ENCODE results near the gene GGT7. TPM values are rescaled to one million over a fixed set of nuclear protein-coding genes. Genes with fewer than 3 reads are reported as not detected.
"Not testable (repeated sequence)": the region's sequence is repeated elsewhere in the genome, so short reads cannot be mapped to it uniquely, and the experiment has no call there.

Gene GGT7
- total RNA-seq, 1 experiment from 2014 or later: 0.26 TPM

DNA sequence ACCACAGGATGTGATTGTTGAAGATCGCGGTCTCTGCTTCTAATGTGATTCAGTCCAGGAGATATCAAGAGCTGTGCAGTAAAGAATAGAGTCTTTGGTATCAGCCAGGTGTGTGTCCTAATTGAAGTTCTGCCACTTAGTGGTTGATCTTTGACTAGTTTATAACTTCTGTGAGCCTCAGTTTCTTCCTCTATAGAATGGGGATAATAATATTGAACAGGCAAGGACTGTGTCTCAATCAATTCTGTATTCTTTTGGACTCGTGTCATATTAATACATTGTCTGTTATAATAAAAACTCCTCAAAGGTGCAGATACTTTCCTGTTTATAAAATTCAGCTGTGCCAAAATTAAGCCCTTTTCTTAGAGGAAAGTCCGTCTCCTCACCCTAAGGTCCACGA lies 24.1 kb downstream of the GGT7 start:
- no peak for DNase-seq (ENCODE audit: low spot score)

DNA sequence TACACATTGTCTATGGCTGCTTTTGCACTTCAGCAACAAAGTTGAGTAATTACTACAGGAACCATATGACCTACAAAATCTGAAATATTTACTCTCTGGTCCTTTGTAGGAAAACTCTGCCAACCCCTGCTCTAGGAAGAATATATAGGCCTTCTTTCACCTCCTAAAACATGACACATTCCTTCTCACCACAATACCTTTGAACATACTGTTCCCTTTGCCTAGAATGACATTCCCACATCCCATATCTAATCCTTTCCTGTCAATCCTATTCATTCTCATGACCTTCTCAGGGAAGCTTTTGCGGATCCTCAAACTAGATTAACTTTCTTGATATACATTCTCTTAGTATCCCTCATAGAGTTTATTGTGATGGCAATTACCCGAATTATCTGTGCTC lies 29.2 kb downstream of the GGT7 start:
- no peak for DNase-seq (ENCODE audit: low spot score)

DNA sequence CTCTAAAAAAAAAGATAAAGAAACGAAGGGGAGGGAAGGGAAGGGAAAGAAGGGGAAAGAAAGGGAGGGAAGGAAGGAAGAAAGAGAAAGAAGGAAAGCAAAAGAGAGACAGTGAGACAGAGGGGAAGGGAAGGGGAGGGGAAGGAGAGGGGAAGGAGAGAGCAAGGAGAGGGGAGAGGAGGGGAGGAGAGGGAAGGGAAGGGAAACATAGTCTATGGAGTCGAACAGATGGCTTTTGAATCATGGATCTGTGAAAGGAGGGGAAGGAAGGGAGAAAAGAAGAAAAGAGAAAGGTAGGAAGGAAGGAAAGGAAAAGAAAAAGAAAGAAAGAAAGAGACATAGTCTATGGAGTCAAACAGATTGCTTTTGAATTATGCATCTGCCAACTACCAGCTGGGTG lies 30.5 kb downstream of the GGT7 start:
- no peak for DNase-seq (ENCODE audit: low spot score)

DNA sequence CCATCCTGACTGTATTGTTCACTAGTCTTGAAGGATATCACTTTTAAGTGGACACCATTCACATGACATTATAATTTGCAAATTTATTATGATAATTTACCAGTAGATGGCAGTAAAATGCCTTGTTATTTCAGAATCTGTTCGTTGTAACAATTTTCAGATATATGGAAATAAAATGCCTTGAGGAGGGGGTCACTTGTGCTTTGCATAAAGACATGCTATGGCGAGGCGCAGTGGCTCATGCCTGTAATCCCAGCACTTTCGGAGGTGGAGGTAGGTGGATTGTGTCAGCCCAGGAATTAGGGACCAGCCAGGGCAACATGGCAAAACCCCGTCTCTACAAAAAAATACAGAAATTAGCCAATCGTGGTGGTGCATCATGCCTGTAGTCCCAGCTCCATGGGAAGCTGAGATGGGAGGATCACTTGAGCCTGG lies 38.2 kb downstream of the GGT7 start:
- peak; percentile 29 for DNase-seq (ENCODE audit: low spot score)

DNA sequence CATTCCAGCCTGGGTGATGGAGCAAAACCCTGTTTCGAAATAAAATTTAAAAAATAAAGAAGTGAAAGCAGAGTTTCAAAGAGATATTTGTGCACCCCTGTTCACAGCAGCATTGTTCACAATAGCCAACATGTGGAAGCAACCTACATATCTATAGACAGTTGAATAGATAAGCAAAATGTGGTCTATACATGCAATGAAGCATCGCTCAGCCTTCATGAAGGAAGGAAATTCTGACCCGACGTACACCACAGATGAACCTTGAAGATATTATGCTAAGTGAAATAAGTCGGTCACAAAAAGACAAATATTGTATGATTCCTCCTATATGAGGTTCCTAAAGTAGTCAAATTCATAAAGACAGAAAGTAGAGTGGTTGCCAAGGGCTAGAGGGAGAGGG lies 40.7 kb downstream of the GGT7 start:
- no peak for DNase-seq (ENCODE audit: low spot score)

DNA sequence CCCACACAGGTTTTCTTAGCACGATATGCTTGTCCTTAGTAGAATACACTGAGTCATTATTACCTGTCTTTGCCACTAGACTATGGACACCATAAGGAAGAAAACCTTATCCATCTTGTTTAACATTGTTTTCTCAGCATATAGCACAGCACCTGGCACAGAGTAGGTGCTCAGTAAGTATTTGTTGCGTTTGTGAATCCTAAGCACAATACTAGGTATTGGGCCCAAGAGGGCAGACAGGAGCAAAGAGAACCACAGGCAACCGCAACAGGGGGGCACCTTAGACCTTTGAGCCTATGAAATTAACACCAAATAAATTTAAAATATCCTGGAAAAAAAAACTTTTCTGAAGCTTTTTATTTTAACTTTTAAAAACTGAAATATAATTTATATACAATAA lies 43.5 kb downstream of the GGT7 start:
- DNase-seq (ENCODE audit: low spot score): no peak

DNA sequence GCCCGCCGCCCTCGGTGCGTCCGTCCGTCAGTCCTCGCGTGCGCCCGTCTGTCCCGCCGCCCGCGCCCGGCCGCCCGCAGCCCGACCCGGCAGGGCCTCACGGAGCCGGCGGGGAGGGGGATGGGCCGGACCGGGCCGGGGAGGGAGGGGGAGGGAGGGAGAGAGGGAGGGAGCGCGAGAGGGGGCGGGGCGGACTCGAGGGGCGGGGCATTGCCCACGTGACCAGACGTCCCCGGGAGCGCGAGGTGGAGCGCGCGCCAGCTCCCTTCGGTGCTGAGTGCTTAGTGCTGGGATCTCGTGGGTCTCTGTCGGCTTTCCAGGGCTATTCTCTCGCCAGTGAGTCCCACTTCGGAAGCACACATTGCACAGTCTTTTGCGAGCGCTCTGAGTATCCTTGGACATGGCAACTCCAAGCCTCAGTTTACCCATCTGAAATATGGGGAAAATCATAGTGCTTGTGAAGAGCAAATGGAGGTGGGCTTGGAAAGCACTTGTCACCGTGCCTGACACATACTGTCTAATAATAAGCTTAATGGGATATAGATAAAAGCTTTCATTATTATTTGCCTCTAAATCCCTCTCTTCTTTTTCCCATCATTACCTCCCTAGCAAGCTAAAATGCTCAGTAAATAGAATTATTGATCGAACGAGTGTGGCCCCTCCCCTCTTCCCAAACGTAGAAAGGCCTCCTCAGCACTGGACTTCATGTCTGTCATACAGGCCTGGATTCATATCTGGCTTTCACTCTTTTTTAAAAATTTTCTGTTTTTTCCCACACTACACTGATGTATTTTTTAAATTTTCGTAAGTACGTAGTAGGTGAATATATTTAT lies 46.9 kb downstream of the GGT7 start, which contains the start of gene NCOA6:
Gene NCOA6 (minus strand): TSS at position 122 of the 833 bp plus-strand sequence. CDS start 43,296 bp downstream, outside the sequence.
- peak; percentile 76 for DNase-seq (ENCODE audit: low spot score)

DNA sequence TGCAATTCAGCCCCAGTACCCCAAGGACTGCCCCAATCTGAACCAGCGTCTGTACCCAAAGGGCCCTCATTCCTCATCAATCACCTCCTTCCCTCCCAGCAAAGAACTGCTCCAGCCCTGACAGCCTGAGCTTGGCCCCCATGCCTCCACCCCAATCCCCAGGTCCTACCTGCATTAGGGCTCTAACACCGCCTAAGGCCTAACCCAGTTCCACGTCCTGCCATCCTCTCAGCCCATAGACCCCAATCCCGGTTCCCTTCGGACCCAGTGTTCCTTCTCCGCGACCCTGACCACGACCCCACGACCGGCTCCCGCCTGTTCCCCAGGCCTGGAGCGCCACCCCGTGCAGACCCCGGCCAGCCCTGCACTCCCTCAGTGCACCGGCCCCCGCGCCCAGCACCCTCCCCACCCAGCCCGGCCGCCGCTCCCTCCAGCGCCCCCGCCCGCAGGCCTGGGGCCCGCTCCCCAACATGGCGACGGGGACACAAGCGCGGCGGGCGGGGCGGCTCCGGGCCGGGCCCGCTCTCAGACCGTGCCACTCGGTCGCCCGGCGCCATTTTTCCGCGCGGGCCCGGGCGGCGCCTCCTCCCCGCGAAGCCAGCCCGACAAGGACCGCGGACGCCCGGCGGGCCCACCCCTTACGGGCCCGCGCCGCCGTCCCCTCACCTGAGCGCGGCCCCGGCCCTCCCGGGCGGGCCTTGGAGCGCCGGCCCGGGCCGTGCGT lies 47.7 kb downstream of the GGT7 start:
- DNase-seq (ENCODE audit: low spot score): no peak

DNA sequence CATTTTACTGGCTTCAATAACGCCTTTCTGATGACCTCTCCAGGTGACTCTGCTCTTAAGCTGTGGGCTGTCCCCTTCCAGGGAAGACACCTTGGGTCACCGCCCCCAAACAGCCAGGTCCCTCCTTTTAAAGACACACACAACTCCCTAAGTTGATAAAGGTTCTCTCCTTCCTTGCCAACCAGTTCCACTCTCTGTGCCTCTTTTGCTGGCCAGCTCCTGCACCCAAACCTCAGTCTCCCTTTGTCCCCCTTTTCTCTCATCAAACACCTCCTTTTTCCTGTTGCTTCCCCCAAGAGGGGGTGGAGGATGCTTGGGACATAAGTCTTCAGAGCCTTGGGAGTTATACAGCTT lies 48.2 kb downstream of the GGT7 start:
- peak; percentile 71 for DNase-seq (ENCODE audit: low spot score)

DNA sequence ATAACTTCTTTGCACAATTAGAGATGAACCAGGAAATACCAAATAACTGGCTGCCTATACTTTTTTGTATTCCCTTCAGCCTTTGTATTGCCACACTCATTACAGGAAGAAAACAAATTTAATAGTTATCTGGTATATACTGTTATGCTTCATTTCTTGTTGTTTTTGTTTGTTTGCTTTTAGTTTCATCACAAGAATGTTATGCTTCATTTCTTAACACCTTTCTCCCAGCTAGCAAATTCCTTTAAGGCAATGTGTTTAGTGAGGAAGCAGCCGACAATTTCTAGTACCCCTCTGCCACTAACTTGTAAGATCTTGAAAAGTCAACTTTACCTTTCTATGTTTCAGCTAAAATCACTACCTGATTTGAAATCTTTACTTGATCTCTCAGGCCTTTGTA lies 48.6 kb downstream of the GGT7 start:
- DNase-seq (ENCODE audit: low spot score): no peak

DNA sequence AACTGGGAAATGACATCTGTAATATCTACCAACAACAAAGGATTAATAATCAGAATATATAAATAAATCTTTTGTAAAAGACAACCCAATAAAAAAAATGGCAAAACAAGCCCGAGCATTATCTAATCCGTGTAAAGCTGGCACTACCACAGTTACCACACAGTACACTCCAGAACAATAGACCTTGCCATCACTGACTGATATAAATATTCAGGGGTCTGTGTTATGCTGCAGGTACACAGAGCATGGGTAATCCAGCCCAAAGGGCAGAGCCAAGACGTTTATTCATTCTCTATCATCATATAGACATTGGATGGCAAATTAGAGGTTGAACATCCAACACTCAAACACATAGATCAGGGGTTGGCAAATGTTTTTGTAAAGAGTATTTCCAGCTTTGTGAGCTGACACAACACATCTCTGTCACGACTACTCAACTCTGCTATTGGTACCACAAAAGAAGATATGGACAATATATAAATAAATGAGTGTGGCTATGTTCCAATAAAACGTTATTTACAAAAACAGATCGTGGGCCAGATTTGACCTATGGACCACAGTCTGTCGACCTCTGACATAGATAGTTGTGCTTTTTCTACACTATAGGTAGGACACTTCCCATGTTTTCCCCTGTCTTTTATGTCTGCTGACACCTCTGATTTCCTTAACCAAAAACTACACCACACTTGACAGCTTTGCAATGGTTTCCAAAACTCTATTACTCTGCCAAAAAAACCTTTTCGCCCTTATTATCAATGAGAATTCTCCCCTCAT lies 51.7 kb downstream of the GGT7 start:
- DNase-seq (ENCODE audit: low spot score): no peak

DNA sequence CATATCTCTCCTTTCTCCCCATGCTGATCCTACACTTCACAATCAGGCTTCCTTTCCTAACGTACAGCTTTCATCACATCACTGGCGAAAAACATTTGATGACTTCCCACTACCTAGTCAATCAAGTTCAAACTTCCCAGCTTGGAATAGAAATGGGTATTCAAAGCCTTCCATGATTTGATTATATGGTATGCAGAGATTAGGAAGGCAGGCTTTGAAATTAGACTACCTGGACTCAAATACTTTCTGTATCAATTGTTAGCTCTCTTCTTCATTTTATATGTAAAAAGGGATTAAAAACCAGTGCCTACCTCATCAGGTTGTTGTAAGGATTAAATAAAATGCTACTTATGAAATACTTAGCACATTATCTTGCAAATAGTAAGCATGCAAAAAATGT lies 54.9 kb downstream of the GGT7 start:
- DNase-seq (ENCODE audit: low spot score): no peak

DNA sequence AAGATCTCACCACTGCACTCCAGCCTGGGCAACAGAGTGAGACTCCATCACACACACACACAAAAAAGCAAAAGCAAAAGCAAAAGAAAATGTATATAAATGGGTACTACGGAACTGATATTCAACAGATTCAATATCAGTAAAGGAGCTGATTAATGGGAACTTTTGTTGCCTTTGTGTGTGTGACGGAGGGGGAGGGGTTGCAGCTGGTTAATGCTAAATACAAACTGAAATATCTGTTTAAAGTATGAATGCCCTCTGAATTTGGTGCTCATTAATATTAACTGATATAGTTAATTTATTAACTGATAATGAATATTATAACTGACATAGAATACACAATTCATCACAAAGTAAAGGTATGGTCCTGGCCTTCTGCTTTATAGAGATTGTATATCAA lies 55.6 kb downstream of the GGT7 start:
- DNase-seq (ENCODE audit: low spot score): no peak

DNA sequence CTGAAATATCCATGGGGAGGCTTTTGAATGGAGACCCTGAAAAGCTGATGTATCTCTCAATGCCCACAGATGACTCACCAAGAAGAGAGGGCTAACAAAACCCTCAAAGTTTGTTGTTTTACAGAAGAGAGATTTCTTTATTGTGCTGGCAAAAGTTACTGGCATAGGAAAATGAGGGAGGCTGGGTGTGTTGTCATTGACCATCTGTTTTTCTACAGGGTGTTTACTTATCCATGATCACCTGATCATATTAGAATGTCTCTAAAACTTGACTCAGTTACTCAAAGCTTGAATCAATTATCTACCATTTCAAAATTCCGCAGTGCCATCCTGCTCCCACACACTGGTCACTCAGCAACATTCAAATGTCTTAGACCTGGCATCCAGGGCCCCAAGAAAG lies 57.0 kb downstream of the GGT7 start:
- no peak for DNase-seq (ENCODE audit: low spot score)

DNA sequence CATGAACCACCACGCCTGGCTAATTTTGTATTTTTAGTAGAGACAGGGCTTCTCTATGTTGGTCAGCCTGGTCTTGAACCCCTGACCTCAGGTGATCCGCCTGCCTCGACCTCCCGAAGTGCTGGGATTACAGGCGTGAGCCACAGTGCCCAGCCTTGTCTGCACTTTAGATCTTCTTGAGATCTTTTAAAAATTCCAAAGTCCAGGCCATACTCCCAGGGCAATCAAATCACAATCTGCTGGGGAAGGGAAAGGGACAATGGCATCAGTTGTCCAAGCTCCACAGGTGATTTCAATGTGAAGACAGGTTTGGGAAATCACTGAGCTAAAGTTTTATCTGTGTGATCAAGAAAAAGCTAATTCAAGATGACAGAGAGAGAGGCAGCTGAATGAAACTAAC lies 64.1 kb downstream of the GGT7 start:
- DNase-seq (ENCODE audit: low spot score): no peak

DNA sequence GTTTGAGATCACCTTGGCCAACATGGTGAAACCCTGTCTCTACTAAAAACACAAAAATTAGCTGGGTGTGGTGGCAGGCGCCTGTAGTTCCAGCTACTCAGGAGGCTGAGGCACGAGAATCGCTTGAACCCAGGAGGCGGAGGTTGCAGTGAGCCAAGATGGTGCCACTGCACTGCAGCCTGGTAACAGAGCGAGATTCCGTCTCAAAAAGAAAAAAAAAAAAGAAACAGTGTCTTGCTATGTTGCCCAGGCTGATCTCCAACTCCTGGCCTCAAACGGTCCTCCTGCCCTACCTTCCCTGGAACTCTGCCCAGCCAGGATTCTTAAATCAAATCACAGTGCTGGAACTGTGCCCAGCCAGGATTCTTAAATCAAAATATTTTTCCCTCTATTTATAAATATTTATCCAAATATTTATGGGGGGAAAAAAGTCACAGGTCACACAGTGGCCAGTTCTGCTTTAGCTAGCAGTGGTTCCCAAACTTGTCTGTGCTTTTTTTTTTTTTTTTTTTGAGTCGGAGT lies 64.7 kb downstream of the GGT7 start:
- not testable (repeated sequence) for DNase-seq (ENCODE audit: low spot score)

DNA sequence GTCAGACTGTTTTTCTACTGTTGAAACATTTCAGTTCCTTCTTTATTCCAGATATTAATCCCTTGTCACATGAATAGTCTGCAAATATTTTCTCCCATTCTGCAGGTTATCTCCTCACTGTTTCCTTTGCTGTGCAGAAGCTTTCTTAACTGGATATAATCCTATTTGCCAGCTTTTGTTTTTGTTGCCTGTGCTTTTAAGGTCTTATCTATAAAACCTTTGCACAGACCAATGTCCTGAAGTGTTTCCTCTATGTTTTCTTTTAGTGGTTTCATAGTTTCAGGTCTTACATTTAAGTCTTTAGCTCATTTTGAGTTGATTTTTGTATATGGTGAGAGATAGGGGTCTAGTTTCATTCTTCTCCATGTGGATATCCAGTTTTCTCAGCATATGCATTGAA lies 66.4 kb downstream of the GGT7 start:
- no peak for DNase-seq (ENCODE audit: low spot score)

DNA sequence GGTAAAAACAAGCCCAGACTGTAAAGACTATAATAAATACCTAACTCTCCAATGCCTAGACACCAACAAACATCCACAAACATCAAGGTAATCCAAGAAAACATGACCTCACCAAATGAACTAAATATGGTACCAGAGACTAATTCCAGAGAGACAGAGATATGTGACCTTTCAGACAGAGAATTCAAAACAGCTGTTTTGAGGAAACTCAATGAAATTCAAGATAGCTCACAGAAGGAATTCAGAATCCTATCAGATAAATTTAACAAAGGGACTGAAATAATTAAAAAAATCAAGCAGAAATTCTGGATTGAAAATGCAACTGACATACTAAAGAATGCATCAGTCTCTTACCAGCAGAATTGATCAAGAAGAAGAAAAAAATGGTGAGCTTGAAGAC lies 73.8 kb downstream of the GGT7 start:
- no peak for DNase-seq (ENCODE audit: low spot score)

DNA sequence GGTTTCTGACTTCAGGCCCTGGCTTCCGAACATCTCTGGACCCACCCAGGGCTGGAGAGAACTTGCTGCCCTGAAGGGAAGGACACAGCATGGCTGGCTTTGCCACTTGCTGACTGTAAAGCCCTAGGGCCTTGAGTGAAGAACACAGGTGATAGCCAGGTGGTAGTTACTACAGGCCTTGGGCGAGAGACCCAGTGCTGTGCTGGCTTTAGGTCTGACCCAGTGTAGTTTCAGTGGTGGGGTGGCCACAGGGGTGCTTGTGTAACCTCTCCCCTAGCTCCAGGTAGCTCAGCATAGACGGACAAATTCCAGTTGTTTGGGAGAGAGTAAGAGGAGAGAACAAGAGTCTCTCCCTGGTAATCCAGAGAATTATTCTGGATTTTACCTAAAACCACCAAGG lies 74.3 kb downstream of the GGT7 start:
- no peak for DNase-seq (ENCODE audit: low spot score)

DNA sequence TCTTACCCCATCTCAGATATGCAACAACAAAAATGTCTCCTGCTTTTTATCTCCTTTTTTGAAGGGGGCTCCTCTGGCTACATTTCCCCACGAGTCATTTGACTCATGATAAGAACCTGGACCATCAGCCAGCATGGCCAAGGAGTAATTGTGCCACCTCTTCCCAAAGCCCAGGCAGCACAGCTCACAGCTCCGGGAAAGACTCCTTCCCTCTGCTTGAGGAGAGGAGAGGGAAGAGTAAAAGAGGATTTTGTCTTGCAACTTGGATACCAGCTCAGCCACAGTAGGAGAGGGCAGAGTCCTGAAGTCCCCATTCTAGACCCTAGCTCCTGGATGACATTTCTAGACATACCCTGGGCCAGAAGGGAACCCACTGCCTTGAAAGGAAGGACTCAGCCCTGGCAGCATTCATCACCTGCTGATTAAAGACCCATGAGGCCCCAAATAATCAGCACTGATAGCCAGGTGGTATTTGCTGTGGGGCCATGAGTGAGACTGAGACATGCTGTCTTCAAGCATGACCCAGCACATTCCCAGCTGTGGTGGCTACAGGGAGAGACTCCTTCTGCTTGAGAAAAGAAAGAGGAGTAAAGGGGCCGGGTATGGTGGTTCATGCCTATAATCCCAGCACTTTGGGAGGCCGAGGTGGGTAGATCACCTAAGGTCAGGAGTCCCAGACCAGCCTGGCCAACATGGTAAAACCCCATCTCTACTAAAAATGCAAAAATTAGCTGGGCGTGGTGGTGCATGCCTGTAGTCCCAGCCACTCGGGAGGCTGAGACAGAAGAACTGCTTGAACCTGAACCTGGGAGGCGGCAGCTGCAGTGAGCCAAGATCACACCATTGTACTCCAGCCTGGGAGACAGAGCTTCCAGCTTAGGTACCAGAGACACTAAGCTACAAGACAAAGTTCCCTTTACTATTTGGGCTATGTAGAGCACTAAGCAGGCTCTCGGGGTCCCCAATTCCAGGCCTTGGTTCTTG lies 75.4 kb downstream of the GGT7 start:
- no peak for DNase-seq (ENCODE audit: low spot score)

Measured in A172 (cell line).